Measurements from ENCODE around the gene SLC9A5. TPM values are rescaled to one million over a fixed set of nuclear protein-coding genes. Genes with fewer than 3 reads are reported as not detected.

SLC9A5 gene
- total RNA-seq, 4 donors from 2014 or later: 0.19 TPM; not detected in 3

DNA sequence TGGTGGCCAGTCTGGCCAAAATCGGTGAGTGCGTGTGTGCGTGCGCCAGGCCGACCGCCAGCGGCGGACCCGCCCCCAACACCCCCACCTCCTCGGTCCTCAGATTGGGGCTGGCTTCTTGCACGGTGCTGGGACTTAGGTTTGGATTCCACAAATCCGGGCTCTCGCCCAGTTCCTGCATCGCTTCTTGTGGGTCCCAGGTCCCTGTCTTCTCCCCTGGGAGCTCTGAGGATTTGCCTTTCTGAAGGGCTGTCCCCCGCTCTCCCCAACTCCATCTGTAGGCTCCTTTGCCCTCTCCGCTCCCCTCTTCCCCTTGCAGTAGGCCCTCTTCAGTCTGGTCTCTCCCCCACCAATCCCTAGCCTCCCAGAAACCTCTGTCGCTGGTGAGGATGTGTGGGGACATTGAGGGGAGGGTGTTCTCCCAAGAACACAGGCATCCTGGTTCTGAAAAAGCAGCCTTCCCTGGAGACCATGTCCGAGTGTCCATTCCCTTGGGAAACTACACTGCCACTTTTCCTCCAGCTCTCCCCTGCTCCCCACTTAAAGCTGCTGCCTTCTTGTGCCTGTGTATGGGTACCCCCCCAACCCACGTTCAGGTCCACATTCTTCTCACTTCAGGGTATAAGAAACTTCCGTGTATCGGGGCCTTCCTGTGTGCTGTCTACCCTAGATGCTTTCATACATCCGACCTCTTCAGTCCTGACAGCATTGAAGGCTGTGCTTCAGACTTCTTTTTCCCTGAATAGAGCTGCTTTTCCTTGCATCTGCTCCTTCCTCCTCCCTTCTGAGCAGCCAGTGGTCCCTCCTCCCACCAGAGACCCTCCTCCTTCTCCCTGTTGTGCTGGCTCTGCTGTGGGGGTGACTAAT, 632 bp downstream of the SLC9A5 start:
- 35 to 44% methylated on average over 12 of the region's 22 CpGs for WGBS, 2 donors
- H3K27ac ChIP-seq: no peak overlapping the region
- intact Hi-C loops (cut with DNase I): no loop called here
- H3K4me3 ChIP-seq: peak overlapping the region; percentile 30 to 76 (median 64)
- DNase-seq: no peak
- no peak for TF ChIP-seq POLR2A (IDR thresholded peaks at IDR 0.05)
- TF ChIP-seq, protein P1, sequence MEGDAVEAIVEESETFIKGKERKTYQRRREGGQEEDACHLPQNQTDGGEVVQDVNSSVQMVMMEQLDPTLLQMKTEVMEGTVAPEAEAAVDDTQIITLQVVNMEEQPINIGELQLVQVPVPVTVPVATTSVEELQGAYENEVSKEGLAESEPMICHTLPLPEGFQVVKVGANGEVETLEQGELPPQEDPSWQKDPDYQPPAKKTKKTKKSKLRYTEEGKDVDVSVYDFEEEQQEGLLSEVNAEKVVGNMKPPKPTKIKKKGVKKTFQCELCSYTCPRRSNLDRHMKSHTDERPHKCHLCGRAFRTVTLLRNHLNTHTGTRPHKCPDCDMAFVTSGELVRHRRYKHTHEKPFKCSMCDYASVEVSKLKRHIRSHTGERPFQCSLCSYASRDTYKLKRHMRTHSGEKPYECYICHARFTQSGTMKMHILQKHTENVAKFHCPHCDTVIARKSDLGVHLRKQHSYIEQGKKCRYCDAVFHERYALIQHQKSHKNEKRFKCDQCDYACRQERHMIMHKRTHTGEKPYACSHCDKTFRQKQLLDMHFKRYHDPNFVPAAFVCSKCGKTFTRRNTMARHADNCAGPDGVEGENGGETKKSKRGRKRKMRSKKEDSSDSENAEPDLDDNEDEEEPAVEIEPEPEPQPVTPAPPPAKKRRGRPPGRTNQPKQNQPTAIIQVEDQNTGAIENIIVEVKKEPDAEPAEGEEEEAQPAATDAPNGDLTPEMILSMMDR (IDR thresholded peaks at IDR 0.05): no peak
- H3K4me1 ChIP-seq: peaks cover 32 to 51% (median 36%) of the 10 kb centered on the region in 3 donors
- H3K9me3 ChIP-seq: no peaks in the 10 kb centered on the region
- H3K27me3 ChIP-seq: peaks cover 0 to 43% (median 2%) of the 10 kb centered on the region in 4 donors
- H3K36me3 ChIP-seq: no peaks in the 10 kb centered on the region

DNA sequence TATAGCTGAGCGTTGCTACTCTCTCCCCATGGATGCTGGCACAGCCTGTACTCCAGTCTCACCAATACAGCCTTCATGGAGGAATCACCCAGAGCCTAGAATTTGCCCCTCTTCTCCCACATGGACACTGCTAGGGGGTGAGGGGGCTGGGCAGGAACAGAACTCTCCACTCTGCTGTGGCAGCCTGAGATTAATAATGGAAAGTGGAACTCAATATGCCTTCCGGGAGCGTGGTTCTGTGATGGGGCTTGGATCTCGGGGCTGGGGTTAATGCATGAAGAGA, 1.2 kb downstream of the SLC9A5 start:
- Histone ChIP-seq H3K4me1 (peaks cover 26 to 46% (median 30%) of the 10 kb centered on the region in 3 donors), H3K4me3 (no peak overlapping the region), H3K36me3 (no peaks in the 10 kb centered on the region), H3K27me3 (peaks cover 0 to 44% (median 2%) of the 10 kb centered on the region in 4 donors), H3K9me3 (no peaks in the 10 kb centered on the region), H3K27ac (no peak overlapping the region)
- no peak for DNase-seq
- intact Hi-C loops (cut with DNase I): no loop called here
- TF ChIP-seq, protein P1 (IDR thresholded peaks at IDR 0.05): no peak
- no peak for TF ChIP-seq POLR2A (IDR thresholded peaks at IDR 0.05)
- WGBS, 2 donors: 67 to 76% methylated on average over 4 of the region's 4 CpGs

DNA sequence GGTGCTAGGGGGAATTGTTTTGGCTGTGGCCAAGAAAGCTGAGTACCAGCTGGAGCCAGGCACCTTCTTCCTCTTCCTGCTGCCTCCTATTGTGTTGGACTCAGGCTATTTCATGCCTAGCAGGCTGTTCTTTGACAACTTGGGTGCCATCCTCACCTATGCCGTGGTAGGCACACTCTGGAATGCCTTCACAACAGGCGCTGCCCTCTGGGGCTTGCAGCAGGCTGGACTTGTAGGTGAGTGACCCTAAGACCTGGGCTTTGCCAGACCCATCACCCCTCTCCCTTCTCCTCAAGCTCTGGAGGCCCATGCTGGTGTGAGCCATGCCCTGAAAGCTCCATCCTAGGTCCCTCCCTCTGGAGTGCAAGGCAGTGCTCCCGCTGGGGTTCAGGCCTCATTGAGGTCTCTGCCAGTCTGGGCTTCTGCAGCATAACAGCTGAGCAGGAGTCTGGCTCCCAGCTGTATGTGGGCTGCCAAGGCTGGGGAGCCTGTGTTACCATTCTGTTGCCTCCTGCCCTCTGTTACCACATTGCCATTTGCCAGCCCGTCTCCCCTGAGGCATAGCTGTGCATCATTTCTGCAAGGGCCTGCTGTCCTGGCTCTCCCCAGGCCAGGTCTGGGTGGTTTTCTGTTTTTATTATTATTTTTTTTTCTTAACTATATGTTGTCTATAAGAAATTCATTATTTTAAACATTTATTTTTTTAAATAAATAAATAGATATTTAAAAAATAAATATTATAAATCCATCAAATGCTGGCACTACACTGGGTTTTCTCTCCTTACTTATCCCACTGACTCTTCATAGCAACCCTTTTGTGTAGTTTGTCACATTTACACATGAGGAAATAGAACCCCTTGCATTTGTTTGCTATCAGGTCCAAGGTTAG, 4.1 kb downstream of the SLC9A5 start:
- DNase-seq: no peak
- H3K4me3 ChIP-seq: no peak overlapping the region
- H3K36me3 ChIP-seq: no peaks in the 10 kb centered on the region
- H3K4me1 ChIP-seq: peaks cover 12 to 20% (median 17%) of the 10 kb centered on the region in 3 donors
- no peak overlapping the region for H3K27ac ChIP-seq
- no peaks in the 10 kb centered on the region for H3K9me3 ChIP-seq
- TF ChIP-seq POLR2A (IDR thresholded peaks at IDR 0.05): no peak
- TF ChIP-seq, protein P1 (IDR thresholded peaks at IDR 0.05): no peak
- H3K27me3 ChIP-seq: peaks cover 0 to 67% (median 2%) of the 10 kb centered on the region in 4 donors
- intact Hi-C loops (cut with DNase I): no loop called here
- WGBS, 2 donors: 81 to 96% methylated on average over 1 to 3 of the region's 4 CpGs

DNA sequence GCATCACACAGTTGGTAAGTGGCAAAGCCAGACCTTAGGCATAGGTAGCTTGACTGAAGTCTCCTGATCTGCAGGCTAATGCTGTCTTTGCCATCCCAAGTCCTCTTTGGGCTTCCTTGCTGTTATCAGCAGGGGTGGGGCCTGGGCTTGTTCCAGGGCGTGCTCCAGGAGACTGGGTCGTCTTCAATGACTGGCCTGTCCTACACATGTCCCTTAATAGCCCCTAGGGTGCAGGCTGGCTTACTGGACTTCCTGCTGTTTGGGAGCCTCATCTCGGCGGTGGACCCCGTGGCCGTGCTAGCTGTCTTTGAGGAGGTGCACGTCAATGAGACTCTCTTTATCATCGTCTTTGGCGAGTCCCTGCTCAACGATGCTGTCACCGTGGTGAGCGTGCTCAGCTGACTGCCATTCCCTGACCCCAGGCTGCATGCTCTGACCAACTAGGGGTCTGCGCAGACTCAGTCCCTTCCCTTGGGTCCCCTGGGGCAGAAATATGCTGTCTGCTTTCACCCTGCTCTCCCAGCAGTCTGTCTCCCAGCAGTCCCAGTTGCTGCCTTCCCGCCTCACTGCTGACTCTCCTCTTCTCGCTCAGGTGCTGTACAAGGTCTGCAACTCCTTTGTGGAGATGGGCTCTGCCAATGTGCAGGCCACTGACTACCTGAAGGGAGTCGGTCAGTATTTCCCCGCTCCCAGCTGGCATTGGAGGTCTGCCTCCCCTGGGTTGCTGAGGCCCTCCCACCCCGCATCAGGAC, 6.2 kb downstream of the SLC9A5 start:
- Histone ChIP-seq H3K9me3 (no peaks in the 10 kb centered on the region), H3K36me3 (no peaks in the 10 kb centered on the region), H3K4me1 (no peaks in the 10 kb centered on the region), H3K4me3 (no peak overlapping the region), H3K27ac (no peak overlapping the region), H3K27me3 (peaks cover 0 to 46% (median 0%) of the 10 kb centered on the region in 4 donors)
- WGBS, 2 donors: 88 to 93% methylated on average over 10 of the region's 18 CpGs
- intact Hi-C loops (cut with DNase I): no loop called here
- TF ChIP-seq, protein P1 (IDR thresholded peaks at IDR 0.05): no peak
- no peak for TF ChIP-seq POLR2A (IDR thresholded peaks at IDR 0.05)
- no peak for DNase-seq

Data from esophagus squamous epithelium (tissue), 5 donors.